ENCODE results near the gene FAM210A.
A peak's percentile ranks its signal among the peaks of the same experiment; 100 is the strongest.

The FAM210A gene

DNA sequence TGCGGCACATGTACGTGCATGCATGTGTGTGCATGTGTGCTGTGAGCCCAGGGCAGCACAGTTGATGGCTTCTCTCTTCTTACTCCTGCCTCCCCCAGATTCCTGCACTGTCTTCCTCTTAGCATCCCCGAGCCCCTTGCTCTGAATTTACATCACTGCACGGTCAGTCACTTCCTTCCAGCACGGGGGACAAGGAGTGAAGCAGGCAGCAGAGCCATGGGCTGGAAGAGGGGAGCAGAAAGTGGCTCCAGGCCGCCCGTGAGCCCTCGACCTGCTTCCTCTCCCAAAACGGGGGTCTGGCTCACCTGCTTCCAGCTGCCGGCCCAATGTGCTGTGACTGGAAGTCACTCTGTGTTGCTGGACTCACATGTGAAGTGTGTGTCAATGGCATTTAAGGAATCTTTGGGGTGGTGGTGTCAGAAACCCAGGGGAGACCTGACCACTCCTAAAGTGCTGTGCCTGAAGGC lies 106.1 kb downstream of the FAM210A start:
- no peak for DNase-seq

DNA sequence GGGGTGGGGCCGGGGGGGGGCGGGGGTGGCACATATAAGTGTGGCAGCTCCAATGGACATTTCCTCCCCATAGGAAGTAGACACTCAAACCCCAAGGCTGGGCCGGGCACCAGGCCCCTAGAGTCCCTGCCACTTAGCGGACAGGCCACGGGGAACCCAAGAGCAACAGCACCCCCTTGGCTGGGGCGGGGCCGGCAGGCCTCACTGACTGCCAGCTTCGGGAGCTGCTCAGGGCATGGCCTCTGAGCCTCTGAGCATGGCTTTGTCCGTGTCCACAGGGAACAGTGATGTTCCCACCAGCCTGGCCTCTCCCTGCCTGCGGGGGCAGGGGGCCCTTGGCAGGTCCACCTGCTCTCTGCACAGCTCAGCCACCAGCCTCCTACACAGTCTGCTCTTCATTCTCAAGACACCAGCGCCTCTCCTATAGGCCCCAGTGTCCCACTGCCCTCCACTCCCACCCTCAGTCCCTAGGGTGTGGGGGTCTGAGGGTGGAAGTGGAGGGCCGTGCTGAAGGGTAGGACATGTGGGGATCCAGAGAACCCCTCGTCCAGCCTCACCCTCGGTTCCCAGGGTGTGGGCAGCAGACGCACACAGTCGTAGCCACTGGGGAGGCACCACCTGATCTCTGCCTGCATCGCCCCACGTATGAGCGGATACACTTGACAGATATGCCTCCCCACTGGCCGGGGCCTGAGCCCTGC lies 106.7 kb downstream of the FAM210A start:
- no peak for DNase-seq

DNA sequence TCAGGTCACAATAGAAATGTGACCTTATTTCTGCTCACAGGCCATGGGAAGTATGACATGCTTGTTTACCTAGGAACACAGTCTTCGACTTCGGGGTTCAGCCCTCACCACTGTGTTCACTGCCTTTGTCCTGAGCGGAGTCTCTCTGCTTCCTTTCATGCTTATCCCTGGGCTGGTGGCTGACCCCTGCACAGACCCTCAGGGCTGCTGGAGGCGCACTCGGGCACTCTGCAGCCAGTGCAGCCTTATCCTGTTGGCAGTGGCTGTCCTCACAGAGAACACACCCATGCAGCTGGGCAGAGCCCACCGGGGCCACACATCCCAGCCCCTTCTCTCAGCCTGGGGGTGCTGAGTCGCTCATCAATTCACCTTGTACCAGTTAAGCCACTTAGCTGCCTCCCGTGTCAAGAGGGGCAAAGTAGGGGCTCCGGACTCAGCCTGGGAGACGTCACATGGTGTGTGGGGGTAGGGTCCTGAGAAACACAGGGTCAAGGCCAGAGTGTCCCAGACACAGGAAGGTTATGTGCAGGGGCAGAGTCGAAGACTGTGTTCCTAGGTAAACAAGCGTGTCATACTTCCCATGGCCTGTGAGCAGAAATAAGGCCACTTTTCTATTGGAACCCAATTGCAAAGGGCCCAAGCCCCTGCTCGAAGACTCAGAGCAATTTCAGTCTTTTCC lies 107.5 kb downstream of the FAM210A start:
- no peak for DNase-seq

DNA sequence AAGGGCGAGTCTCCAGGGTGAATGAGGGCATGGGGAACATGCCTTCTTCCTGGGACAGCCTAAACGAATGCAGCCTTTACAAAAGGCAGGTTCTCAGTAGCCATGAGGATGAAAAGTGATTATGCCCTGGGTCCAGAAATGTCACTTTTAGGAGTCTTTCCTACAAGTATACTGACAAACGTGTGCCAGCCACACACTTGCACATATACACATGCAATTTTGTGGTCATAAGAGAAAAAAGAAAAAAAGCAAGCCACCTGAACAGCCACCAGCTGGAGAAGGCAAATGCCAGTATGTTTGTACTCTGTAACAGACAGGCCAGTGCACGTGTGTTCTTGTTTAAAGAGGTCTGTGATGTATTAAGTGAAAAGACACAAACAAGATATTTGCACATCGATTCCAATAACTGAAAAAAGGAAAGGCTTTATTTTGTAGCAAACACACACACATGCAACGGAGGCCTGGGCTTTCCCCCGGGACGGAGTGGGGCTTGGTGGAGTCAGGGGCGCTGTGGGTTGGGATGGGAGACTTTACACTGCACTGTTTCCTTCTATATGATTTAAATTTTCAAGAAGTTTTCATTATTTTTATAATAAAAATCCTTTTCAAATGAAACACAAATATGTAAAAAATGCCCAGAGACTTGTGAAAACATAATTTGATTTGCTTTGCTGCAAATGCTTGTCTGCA lies 108.4 kb downstream of the FAM210A start:
- DNase-seq, result no peak

DNA sequence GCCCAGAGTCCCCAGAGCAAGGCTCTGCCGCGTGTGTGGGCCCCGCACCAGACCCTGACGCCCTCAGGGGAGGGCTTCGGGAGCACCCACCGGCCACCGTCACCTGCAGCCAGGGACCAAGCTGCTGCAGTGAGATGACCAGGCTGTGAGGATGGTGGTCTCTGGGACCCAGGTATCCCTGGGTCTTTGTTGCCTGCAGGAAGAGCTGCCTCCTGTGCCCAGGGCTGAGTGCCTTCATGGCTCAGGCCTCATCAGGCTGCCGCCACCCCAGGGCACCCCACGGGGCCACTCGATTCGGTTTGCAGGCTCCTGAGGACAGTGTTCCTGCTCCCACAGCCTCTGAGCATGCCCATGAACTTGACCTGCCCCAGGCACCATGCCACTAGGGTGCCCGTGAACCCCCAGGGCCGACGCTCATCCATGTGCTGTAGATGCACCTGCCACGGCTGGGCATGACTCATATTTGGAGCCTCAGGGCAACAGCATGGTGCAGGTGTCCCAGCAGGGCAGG lies 109.8 kb downstream of the FAM210A start:
- no peak for DNase-seq

DNA sequence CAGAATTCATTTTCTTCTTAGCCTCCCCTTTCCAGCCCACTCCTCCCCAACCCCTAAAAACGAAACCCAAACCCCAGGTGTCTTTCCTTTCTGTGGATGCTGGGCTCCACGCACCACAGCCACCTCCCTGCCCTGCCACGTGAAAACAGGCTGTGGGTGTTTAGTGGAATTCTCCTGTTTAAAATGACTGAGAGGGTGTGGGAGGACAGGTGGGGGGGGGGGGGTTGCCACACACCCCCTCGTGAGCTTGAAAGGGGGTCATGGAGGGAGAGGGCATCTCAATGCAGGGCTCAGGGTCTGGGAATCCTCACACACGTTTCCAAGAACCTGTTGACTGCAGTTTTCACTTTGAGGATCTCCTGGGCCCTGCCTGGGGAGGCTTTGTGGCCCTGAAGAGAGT lies 110.3 kb downstream of the FAM210A start:
- peak; percentile 52 for DNase-seq

DNA sequence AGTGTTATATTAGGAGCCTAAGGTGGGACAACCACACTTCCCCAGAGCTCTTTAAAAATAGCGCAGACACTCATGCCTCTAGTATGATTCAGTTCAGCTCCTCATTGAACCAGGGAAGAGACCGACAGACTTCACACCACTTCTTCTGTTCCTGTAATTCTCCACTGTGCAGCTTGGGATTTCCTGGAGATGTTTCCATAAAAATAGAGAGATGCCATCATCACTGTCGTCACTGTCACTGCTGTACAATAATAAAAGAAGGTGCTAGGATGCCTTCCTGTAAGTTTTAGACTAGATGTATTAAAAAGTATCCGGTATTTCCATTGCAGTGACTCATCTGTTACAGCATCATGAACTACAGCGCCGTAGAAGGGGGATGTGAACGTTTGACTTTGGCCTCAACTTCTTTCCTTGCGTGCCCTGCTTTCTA lies 110.9 kb downstream of the FAM210A start:
- no peak for DNase-seq

DNA sequence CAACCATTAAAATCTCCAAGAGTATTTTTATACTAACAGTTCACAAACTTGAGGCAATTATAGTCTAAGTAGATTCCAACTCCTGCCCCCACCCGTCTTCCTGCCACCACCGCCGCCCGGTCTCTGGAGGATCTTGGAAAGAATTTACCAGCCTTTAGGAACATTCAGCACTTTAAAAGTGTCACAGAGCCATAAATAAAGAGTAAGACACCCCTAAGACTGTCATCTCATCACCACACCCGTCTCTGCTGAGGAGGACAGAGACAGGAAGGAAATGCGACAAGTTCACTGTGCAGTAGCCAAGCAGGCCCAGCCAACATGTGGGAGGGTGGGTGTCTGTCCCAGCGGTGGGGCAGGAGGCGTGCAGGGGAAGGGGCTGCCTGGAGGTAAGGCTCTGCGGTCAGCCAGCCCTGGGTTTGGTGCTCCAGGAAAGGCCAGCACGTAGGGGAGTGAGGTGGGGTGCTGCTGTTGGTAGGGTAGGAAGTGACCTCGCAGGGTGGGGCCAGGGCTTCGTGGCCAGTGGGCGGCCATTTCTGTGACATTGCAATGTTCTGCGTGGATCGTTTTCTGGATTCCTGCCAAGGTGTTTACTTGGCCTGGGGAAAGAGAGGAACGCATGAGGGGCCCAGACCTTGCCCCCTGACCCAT lies 111.6 kb downstream of the FAM210A start:
- peak; percentile 66 for DNase-seq

DNA sequence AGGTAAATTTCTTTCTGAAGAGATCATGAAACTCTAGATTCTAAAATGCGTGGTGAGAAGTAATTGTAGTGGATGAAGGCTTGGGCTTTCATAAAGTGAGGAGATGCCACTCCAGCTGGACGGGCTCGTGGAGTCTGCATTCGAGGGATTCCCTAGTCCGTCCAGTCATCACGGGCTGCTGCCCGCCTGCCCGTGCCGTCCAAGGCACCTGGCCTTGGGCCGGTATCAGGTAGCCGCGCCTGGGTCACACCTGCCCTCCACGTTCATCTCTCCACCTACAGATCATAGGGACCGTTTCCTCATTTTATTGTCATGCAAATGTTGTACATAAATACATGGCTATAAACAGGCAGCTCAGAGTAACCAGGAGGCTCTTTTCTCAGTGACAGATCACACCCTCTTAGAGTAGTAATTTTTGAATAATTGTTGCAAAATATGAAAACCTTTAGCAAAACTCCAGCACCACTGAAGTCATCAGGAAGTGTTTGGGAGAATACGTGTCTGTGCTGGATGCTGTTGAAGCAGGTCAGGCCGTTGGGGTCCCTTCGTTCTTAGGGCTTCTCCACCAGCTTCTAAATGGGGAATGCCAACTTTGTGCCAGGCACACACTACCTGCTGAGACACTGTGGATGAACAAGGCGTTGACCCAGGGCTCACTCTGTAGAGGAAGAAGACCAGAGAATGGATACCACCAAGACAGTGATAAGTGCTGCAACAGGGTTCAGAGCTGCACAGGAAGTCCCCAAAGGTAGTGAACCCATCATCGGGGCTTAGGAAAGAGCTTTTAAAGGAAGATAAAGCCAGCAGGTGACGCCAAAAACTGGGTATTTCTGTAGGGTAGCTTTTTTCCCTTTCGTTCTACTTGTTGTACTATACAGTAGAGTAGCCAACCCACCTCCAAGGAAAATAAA lies 112.5 kb downstream of the FAM210A start:
- DNase-seq, result no peak

All from stimulated activated CD8-positive, alpha-beta memory T cell treated with anti-CD3 and anti-CD28 coated beads, Interleukin-4, amount 100 ng/mL, for 48 hours (primary cell).